ENCODE results near the gene KCNN3. TPM values are rescaled to one million over a fixed set of nuclear protein-coding genes. Genes with fewer than 3 reads are reported as not detected.

The KCNN3 gene
- total RNA-seq, 6 donors from 2014 or later = 2.7 to 6.6 (median 3.7) TPM

- Histone ChIP-seq H3K4me1 (peaks cover 7 to 9% (median 8%) of the 10 kb centered on the region in 4 donors), H3K27ac (no peak overlapping the region), H3K36me3 (no peaks in the 10 kb centered on the region), H3K4me3 (no peak overlapping the region), H3K27me3 (no peaks in the 10 kb centered on the region), H3K9me3 (no peaks in the 10 kb centered on the region)
- ATAC-seq (ENCODE audit: low FRiP score in 2 of 2) (no peak), DNase-seq (peak in 1 of 2 donors; percentile 81)
- TF ChIP-seq POLR2A (IDR thresholded peaks at IDR 0.05) (no peak), POLR2AphosphoS5 (IDR thresholded peaks at IDR 0.05) (no peak), CTCF (IDR thresholded peaks at IDR 0.05) (no peak), EP300 (IDR thresholded peaks at IDR 0.05) (no peak)
- WGBS, 2 donors = 43 to 44% methylated on average over 19 to 20 of the region's 20 CpGs
These were observed 122.2 kb downstream of the KCNN3 start for GRCh38 chr1:154747740-154748404.

DNA sequence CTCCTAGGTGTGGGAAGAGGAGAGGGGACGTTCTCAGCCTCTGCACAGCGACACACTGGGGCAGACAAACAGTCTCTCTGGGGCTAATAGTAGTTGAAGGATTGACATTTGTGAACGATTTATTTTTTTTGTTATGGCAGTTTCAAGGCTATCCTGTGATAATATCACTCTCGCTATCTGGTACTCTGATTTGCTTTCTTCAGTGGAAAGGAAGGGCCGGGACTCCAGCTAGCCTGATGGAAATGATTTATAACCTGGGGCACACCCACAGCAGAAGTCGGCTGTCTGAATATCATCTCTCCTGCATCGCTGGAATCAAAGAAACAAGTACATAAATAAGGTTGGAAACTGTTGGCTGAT lies 122.7 kb downstream of the KCNN3 start:
- H3K27ac ChIP-seq = no peak overlapping the region
- H3K27me3 ChIP-seq = no peaks in the 10 kb centered on the region
- peaks cover 7 to 9% (median 8%) of the 10 kb centered on the region in 4 donors for H3K4me1 ChIP-seq
- no peak for TF ChIP-seq EP300 (IDR thresholded peaks at IDR 0.05)
- TF ChIP-seq POLR2A (IDR thresholded peaks at IDR 0.05) = no peak
- no peak for TF ChIP-seq POLR2AphosphoS5 (IDR thresholded peaks at IDR 0.05)
- no peak for TF ChIP-seq CTCF (IDR thresholded peaks at IDR 0.05)
- H3K36me3 ChIP-seq = no peaks in the 10 kb centered on the region
- DNase-seq = no peak
- H3K4me3 ChIP-seq = no peak overlapping the region
- WGBS, 2 donors = 46 to 54% methylated on average over 7 of the region's 7 CpGs
- ATAC-seq (ENCODE audit: low FRiP score in 2 of 2) = no peak
- no peaks in the 10 kb centered on the region for H3K9me3 ChIP-seq

- peaks cover 7 to 9% (median 8%) of the 10 kb centered on the region in 4 donors for H3K4me1 ChIP-seq
- TF ChIP-seq POLR2A (IDR thresholded peaks at IDR 0.05) (no peak), POLR2AphosphoS5 (IDR thresholded peaks at IDR 0.05) (no peak), CTCF (IDR thresholded peaks at IDR 0.05) (no peak), EP300 (IDR thresholded peaks at IDR 0.05) (no peak)
- H3K36me3 ChIP-seq = no peaks in the 10 kb centered on the region
- DNase-seq (no peak), ATAC-seq (ENCODE audit: low FRiP score in 2 of 2) (no peak)
- no peaks in the 10 kb centered on the region for H3K9me3 ChIP-seq
- H3K27me3 ChIP-seq = no peaks in the 10 kb centered on the region
- H3K27ac ChIP-seq = no peak overlapping the region
- 75 to 83% methylated on average over 6 of the region's 6 CpGs for WGBS, 2 donors
- no peak overlapping the region for H3K4me3 ChIP-seq
These were observed 123.3 kb downstream of the KCNN3 start for GRCh38 chr1:154746622-154747299.

GRCh38 chr1:154745750-154746425 lies 124.2 kb downstream of the KCNN3 start:
- 83 to 93% methylated on average over 12 of the region's 12 CpGs for WGBS, 2 donors
- no peak for ATAC-seq (ENCODE audit: low FRiP score in 2 of 2)
- DNase-seq = no peak
- TF ChIP-seq CTCF (IDR thresholded peaks at IDR 0.05) = no peak
- no peak for TF ChIP-seq POLR2AphosphoS5 (IDR thresholded peaks at IDR 0.05)
- no peak for TF ChIP-seq POLR2A (IDR thresholded peaks at IDR 0.05)
- Histone ChIP-seq H3K27ac (no peak overlapping the region), H3K4me3 (no peak overlapping the region), H3K9me3 (no peaks in the 10 kb centered on the region), H3K36me3 (no peaks in the 10 kb centered on the region), H3K4me1 (peaks cover 7 to 9% (median 8%) of the 10 kb centered on the region in 4 donors), H3K27me3 (no peaks in the 10 kb centered on the region)
